Natural killer cell (primary cell): ENCODE results near the gene FOXO6. TPM values are rescaled to one million over a fixed set of nuclear protein-coding genes. Genes with fewer than 3 reads are reported as not detected.

Experiments
- ATAC-seq, 3 donors: fragments of 150-1000 bp in 2 of 3; fragments of 200-7000 bp in 1 of 3; cut with Tn5 transposase; 1 replicate in 1 of 3; 2 replicates in 2 of 3; pipeline ENCODE4 v1.10.0; 2021; ENCODE audit warnings: mild to moderate bottlenecking in 2 of 3, moderate library complexity in 2 of 3
- DNase-seq, 2 donors: peaks; one replicate each; pipeline versions ENCODE4 v3.0.0 to v3.0.0-alpha.2; 2013 to 2021; ENCODE audit warnings: mixed read lengths in 1 of 2
- H3K27ac ChIP-seq: one replicate; pipeline ENCODE4 v1.5.1; 2013; ENCODE audit warnings: mild to moderate bottlenecking, low read length
- H3K27me3 ChIP-seq: one replicate; pipeline ENCODE4 v1.6.1; 2013; ENCODE audit warnings: low read length; ENCODE audit not compliant: control insufficient read depth, insufficient read depth
- H3K36me3 ChIP-seq: one replicate; pipeline ENCODE4 v1.6.1; 2013; ENCODE audit warnings: low read length; ENCODE audit not compliant: control insufficient read depth, insufficient read depth
- H3K4me1 ChIP-seq: one replicate; pipeline ENCODE4 v1.6.1; 2013; ENCODE audit warnings: low read length; ENCODE audit not compliant: control insufficient read depth, insufficient read depth
- H3K4me3 ChIP-seq: one replicate; pipeline ENCODE4 v1.5.1; 2013; ENCODE audit warnings: low read length
- H3K9me3 ChIP-seq: one replicate; pipeline ENCODE4 v1.6.1; 2013; ENCODE audit warnings: low read length; ENCODE audit not compliant: control insufficient read depth, insufficient read depth
- H3K27ac Mint-ChIP-seq, 2 donors: one replicate each; pipeline ENCODE4 v1.8.0; 2022; ENCODE audit warnings: mild to moderate bottlenecking in 2 of 2, mixed read lengths in 2 of 2, moderate library complexity in 1 of 2
- H3K27me3 Mint-ChIP-seq, 2 donors: one replicate each; pipeline ENCODE4 v1.8.0; 2022; ENCODE audit warnings: low read depth in 2 of 2, mixed read lengths in 2 of 2
- H3K36me3 Mint-ChIP-seq: one replicate; pipeline ENCODE4 v1.8.0; 2022; ENCODE audit warnings: mixed read lengths
- H3K4me1 Mint-ChIP-seq, 2 donors: one replicate each; pipeline ENCODE4 v1.8.0; 2022; ENCODE audit warnings: mixed read lengths in 2 of 2
- H3K4me3 Mint-ChIP-seq: one replicate; pipeline ENCODE4 v1.8.0; 2022; ENCODE audit warnings: mild to moderate bottlenecking, moderate library complexity, mixed read lengths
- H3K9me3 Mint-ChIP-seq, 2 donors: one replicate each; pipeline ENCODE4 v1.8.0; 2022; ENCODE audit warnings: mixed read lengths in 2 of 2
- CTCF ChIP-seq: fragments of 200-600 bp; IDR thresholded peaks from one replicate; pipeline ENCODE4 v1.8.0; 2022; ENCODE audit warnings: antibody characterized with exemption
- WGBS: methylation state at CpG from one replicate; pipeline ENCODE4 v1.1.7; 2013; ENCODE audit warnings: missing lambda C conversion rate; ENCODE audit not compliant: insufficient coverage; 5-methylcytosine and 5-hydroxymethylcytosine counted together
- intact Hi-C: fragments of 100-400 bp; cut with micrococcal nuclease; formaldehyde crosslinking; loops from one replicate; pipeline ENCODE4 v1.14.2; 2022
- total RNA-seq, 4 donors: library from RNA; stranded (reverse); fragments of 120-200 nt in 1 of 4; gene quantifications; one replicate each; pipeline versions ENCODE4 v1.2.3 to v1.2.4, GENCODE V29; 2013 to 2022

Gene FOXO6
- total RNA-seq, 3 donors from 2014 or later (not counting 1 experiment from before 2014, with no cell fraction given), result 1.2 to 3.3 (median 1.7) TPM

GRCh38 chr1:41416552-41417334 is 55.5 kb downstream of the FOXO6 start:
- Mint-ChIP-seq H3K27me3 (peaks cover 0 to 9% of the 10 kb centered on the region in 2 donors), H3K27ac (no peak overlapping the region), H3K36me3 (no peaks in the 10 kb centered on the region), H3K4me1 (peaks cover 0 to 11% of the 10 kb centered on the region in 2 donors), H3K4me3 (no peak overlapping the region), H3K9me3 (no peaks in the 10 kb centered on the region)
- ATAC-seq, result peak; percentile 56 to 96 (median 88)
- DNase-seq, result peak; percentile 65 to 82
- TF ChIP-seq CTCF, result peak; percentile 93
- no peaks in the 10 kb centered on the region for H3K36me3 ChIP-seq
- no peaks in the 10 kb centered on the region for H3K27me3 ChIP-seq
- no peaks in the 10 kb centered on the region for H3K4me1 ChIP-seq
- WGBS, result 63% methylated on average over 18 of the region's 18 CpGs
- no peaks in the 10 kb centered on the region for H3K9me3 ChIP-seq
- no peak overlapping the region for H3K27ac ChIP-seq
- no peak overlapping the region for H3K4me3 ChIP-seq
- intact Hi-C loops, result loop anchor here (1.0 kb wide), 3 partner anchors 93 to 148 kb away; no protein-coding TSS in a partner anchor

GRCh38 chr1:41417335-41417682 is 56.1 kb downstream of the FOXO6 start:
- WGBS, result 28% methylated on average over 1 of the region's 1 CpG
- peak overlapping the region in 1 of 2 donors; percentile 44 for H3K27ac Mint-ChIP-seq
- no peak for DNase-seq

GRCh38 chr1:41417746-41418145 is 56.5 kb downstream of the FOXO6 start:
- Mint-ChIP-seq H3K9me3 (no peaks in the 10 kb centered on the region), H3K4me1 (peaks cover 0 to 11% of the 10 kb centered on the region in 2 donors), H3K36me3 (no peaks in the 10 kb centered on the region), H3K27me3 (peaks cover 0 to 6% of the 10 kb centered on the region in 2 donors), H3K27ac (peak overlapping the region in 1 of 2 donors; percentile 44), H3K4me3 (no peak overlapping the region)
- DNase-seq (no peak), ATAC-seq (no peak)
- Histone ChIP-seq H3K4me3 (no peak overlapping the region), H3K4me1 (no peaks in the 10 kb centered on the region), H3K9me3 (no peaks in the 10 kb centered on the region), H3K27ac (no peak overlapping the region), H3K27me3 (no peaks in the 10 kb centered on the region), H3K36me3 (no peaks in the 10 kb centered on the region)
- TF ChIP-seq CTCF, result no peak
- intact Hi-C loops, result loop anchor here (1.0 kb wide), 3 partner anchors 94 to 149 kb away; no protein-coding TSS in a partner anchor
- WGBS, result 73% methylated on average over 6 of the region's 6 CpGs

More at GRCh38 chr1:41417335-41417682, 56.1 kb downstream of the FOXO6 start:
- Mint-ChIP-seq H3K27me3 (peaks cover 0 to 9% of the 10 kb centered on the region in 2 donors), H3K36me3 (no peaks in the 10 kb centered on the region), H3K4me1 (peaks cover 0 to 11% of the 10 kb centered on the region in 2 donors), H3K4me3 (no peak overlapping the region), H3K9me3 (no peaks in the 10 kb centered on the region)
- Histone ChIP-seq H3K27ac (no peak overlapping the region), H3K4me1 (no peaks in the 10 kb centered on the region), H3K4me3 (no peak overlapping the region), H3K27me3 (no peaks in the 10 kb centered on the region), H3K36me3 (no peaks in the 10 kb centered on the region), H3K9me3 (no peaks in the 10 kb centered on the region)
- TF ChIP-seq CTCF, result peak; percentile 18
- ATAC-seq, result no peak
- intact Hi-C loops, result loop anchor here (1.0 kb wide), 3 partner anchors 94 to 149 kb away; no protein-coding TSS in a partner anchor
